IMR-90 (cell line): ENCODE results near the gene GABRB1. TPM values are rescaled to one million over a fixed set of nuclear protein-coding genes. Genes with fewer than 3 reads are reported as not detected.

Source experiments
- ATAC-seq: fragments of 200-7000 bp; cut with Tn5 transposase; 2 replicates; pipeline ENCODE4 v1.9.1; 2020; ENCODE audit warnings: low read depth, mild to moderate bottlenecking, moderate library complexity
- BruUV-seq: library from RNA; stranded (reverse); fragments of 400-500 nt; replicated peaks from 2 replicates; lab custom pipeline; 2021; lab: Mats Ljungman, UMichigan
- CTCF ChIA-PET: fragments of 300-600 bp; formaldehyde crosslinking; extraction: SDS; loops from one replicate; lab custom pipeline; 2021; ENCODE audit warnings: antibody characterized with exemption; lab: Yijun Ruan, JAX
- POLR2A ChIA-PET: fragments of 300-600 bp; sonication (Branson Sonifier 250); formaldehyde crosslinking; loops from one replicate; lab custom pipeline; 2022; ENCODE audit warnings: antibody characterized with exemption; ENCODE audit not compliant: unreplicated experiment; lab: Charles Lee
- DNase-seq: peaks from one replicate; pipeline ENCODE4 v3.0.0; 2013
- H2AFZ ChIP-seq: replicated peaks from 2 replicates; pipeline ENCODE3; 2013; ENCODE audit warnings: low read length, mild to moderate bottlenecking; ENCODE audit not compliant: poor library complexity
- H2AK5ac ChIP-seq: 2 replicates; pipeline ENCODE4 v1.6.1; 2013; ENCODE audit warnings: low read depth, low read length, inconsistent platforms
- H2AK9ac ChIP-seq: replicated peaks from 2 replicates; pipeline ENCODE3; 2013; ENCODE audit warnings: mild to moderate bottlenecking, low read depth, low read length, moderate library complexity; ENCODE audit not compliant: poor library complexity
- H2BK120ac ChIP-seq: 2 replicates; pipeline ENCODE4 v1.6.1; 2013; ENCODE audit warnings: low read depth, low read length, inconsistent platforms
- H2BK15ac ChIP-seq: 3 replicates; pipeline ENCODE4 v1.6.1; 2013; ENCODE audit warnings: low read depth, low read length, inconsistent platforms
- H2BK20ac ChIP-seq: 2 replicates; pipeline ENCODE4 v1.6.1; 2013; ENCODE audit warnings: low read depth, mild to moderate bottlenecking, inconsistent platforms, low read length, moderate library complexity
- H2BK5ac ChIP-seq: 2 replicates; pipeline ENCODE4 v1.6.1; 2013; ENCODE audit warnings: mild to moderate bottlenecking, low read depth, low read length, inconsistent platforms; ENCODE audit not compliant: poor library complexity, severe bottlenecking
- H3K14ac ChIP-seq: replicated peaks from 2 replicates; pipeline ENCODE4 v1.6.1; 2013; ENCODE audit warnings: low read depth, low read length, inconsistent platforms
- H3K18ac ChIP-seq: 2 replicates; pipeline ENCODE4 v1.6.1; 2013; ENCODE audit warnings: low read depth, low read length, control low read depth
- H3K23ac ChIP-seq: 2 replicates; pipeline ENCODE4 v1.6.1; 2013; ENCODE audit warnings: low read depth, low read length, inconsistent platforms
- H3K27ac ChIP-seq: 2 replicates; pipeline ENCODE4 v1.5.1; 2013; ENCODE audit warnings: mild to moderate bottlenecking, control low read depth, low read length; ENCODE audit not compliant: insufficient read depth
- H3K27me3 ChIP-seq: 2 replicates; pipeline ENCODE4 v1.6.1; 2013; ENCODE audit warnings: low read length; ENCODE audit not compliant: control insufficient read depth, insufficient read depth
- H3K36me3 ChIP-seq: 2 replicates; pipeline ENCODE4 v1.6.1; 2013; ENCODE audit warnings: low read length, mixed read lengths; ENCODE audit not compliant: control insufficient read depth, insufficient read depth
- H3K4ac ChIP-seq: 2 replicates; pipeline ENCODE4 v1.6.1; 2013; ENCODE audit warnings: low read depth, low read length, inconsistent platforms
- H3K4me1 ChIP-seq: 2 replicates; pipeline ENCODE4 v1.6.1; 2013; ENCODE audit warnings: low read length, mixed read lengths; ENCODE audit not compliant: control insufficient read depth, insufficient read depth
- H3K4me2 ChIP-seq: 2 replicates; pipeline ENCODE4 v1.6.1; 2013; ENCODE audit warnings: low read depth, mild to moderate bottlenecking, control low read depth, low read length, moderate library complexity
- H3K4me3 ChIP-seq: 2 replicates; pipeline ENCODE4 v1.5.1; 2013; ENCODE audit warnings: low read depth, mild to moderate bottlenecking, control low read depth, low read length, moderate library complexity; ENCODE audit not compliant: insufficient read depth
- H3K56ac ChIP-seq: 2 replicates; pipeline ENCODE4 v1.6.1; 2013; ENCODE audit warnings: low read length, inconsistent platforms; ENCODE audit not compliant: insufficient read depth; ENCODE audit errors: extremely low read depth
- H3K79me1 ChIP-seq, 2 experiments: 2 replicates each; pipeline ENCODE4 v1.6.1; 2013; ENCODE audit warnings: low read length in 2 of 2, inconsistent platforms in 1 of 2, low read depth in 1 of 2
- H3K9ac ChIP-seq: 2 replicates; pipeline ENCODE4 v1.6.1; 2013; ENCODE audit warnings: low read depth, low read length, control low read depth
- H3K9me1 ChIP-seq: 2 replicates; pipeline ENCODE4 v1.6.1; 2013; ENCODE audit warnings: low read length, inconsistent platforms; ENCODE audit not compliant: insufficient read depth
- H3K9me3 ChIP-seq: 2 replicates; pipeline ENCODE4 v1.6.1; 2013; ENCODE audit warnings: low read length; ENCODE audit not compliant: control insufficient read depth, insufficient read depth
- H4K20me1 ChIP-seq: 2 replicates; pipeline ENCODE4 v1.6.1; 2013; ENCODE audit warnings: low read length, inconsistent platforms; ENCODE audit not compliant: insufficient read depth
- H4K5ac ChIP-seq: 2 replicates; pipeline ENCODE4 v1.6.1; 2013; ENCODE audit warnings: mild to moderate bottlenecking, low read depth, low read length, control low read depth
- H4K8ac ChIP-seq, 2 experiments: 2 replicates each; pipeline ENCODE4 v1.6.1; 2013; ENCODE audit warnings: low read depth in 2 of 2, low read length in 2 of 2, control low read depth in 1 of 2, inconsistent platforms in 1 of 2
- H4K91ac ChIP-seq: 2 replicates; pipeline ENCODE4 v1.6.1; 2013; ENCODE audit warnings: low read depth, low read length, inconsistent platforms; ENCODE audit not compliant: insufficient read depth
- CEBPB ChIP-seq: IDR thresholded peaks from 2 replicates; pipeline ENCODE4 v1.6.1; 2012; ENCODE audit warnings: low read depth, low read length, improper control_type of control experiment
- FOS ChIP-seq: fragments of 150-350 bp; IDR thresholded peaks from 2 replicates; pipeline ENCODE4 v1.6.1; 2016; ENCODE audit warnings: low read depth, low read length
- MAZ ChIP-seq: IDR thresholded peaks from 2 replicates; pipeline ENCODE4 v1.6.1; 2012; ENCODE audit warnings: low read depth, mild to moderate bottlenecking, low read length, improper control_type of control experiment, moderate library complexity, borderline replicate concordance
- WGBS, 2 experiments: methylation state at CpG; one replicate each; pipeline versions ENCODE4 v1.1.5 to v1.1.7; 2013; ENCODE audit warnings: missing lambda C conversion rate in 2 of 2; ENCODE audit not compliant: insufficient read length in 1 of 2; ENCODE audit errors: extremely low coverage in 2 of 2; 5-methylcytosine and 5-hydroxymethylcytosine counted together
- dilution Hi-C: fragments of 300-500 bp; cut with HindIII; formaldehyde crosslinking; loops from one replicate; pipeline ENCODE4 v1.14.3; 2018; ENCODE audit warnings: low sequenced_read_pairs; ENCODE audit not compliant: unreplicated experiment
- in situ Hi-C: fragments of 300-500 bp; cut with MboI; formaldehyde crosslinking; loops from 3 replicates; pipeline ENCODE4 v1.14.3; 2019; ENCODE audit warnings: low sequenced_read_pairs, inconsistent platforms, mixed read lengths
- intact Hi-C: fragments of 100-400 bp; cut with micrococcal nuclease; formaldehyde crosslinking; loops from 2 replicates; pipeline ENCODE4 v1.10.0; 2022
- polyA plus RNA-seq, 3 experiments: library from polyadenylated mRNA; depleted of rRNA; stranded (reverse); fragments of >200 nt; gene quantifications; 2 replicates each; pipeline ENCODE4 v1.2.3, GENCODE V29; 2012; ENCODE audit warnings: low replicate concordance in 1 of 3
- total RNA-seq: library from RNA; depleted of rRNA; stranded (reverse); fragments of >200 nt; gene quantifications from 2 replicates; pipeline ENCODE4 v1.2.3, GENCODE V29; 2012

The GABRB1 gene
- total and polyA plus RNA-seq, 2 of the 4 experiments (the other 2 are of a cell fraction): 4.7 to 16.1 TPM

DNA sequence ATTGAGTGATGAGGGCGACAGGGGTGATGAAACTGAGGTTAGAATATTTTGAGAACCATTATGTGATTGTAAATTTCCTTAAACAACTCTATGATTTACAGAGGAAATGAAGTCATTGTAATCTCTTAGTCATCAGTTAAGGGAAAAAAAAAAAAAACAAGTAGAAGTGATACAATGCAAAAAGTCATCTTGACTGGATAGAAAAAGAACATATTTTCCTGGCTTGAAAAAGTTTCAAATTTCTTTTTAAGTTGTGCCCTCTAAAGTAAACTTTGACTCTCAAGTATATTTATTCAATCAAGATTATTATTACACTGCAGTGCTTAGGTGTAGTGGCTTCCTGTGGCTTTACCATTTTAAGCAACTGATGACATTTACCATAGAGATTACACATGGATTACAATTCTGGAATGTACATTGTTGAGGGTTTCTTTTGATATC, 40.6 kb downstream of the GABRB1 start:
- dilution Hi-C loops (no loop called here), intact Hi-C loops (no loop called here), in situ Hi-C loops (no loop called here)
- Histone ChIP-seq H4K20me1 (no peaks in the 10 kb centered on the region), H3K4me2 (peak overlapping the region; percentile 43; the same call in 1 of the 2 replicates), H3K79me1 (peaks cover 0 to 20% of the 10 kb centered on the region in 2 experiments; a peak in 2 of 4 replicates), H3K9ac (no peak overlapping the region), H4K91ac (no peak overlapping the region), H4K8ac (no peak overlapping the region; a peak in 1 of 4 replicates), H2BK5ac (peak overlapping the region; percentile 65), H3K4me1 (peaks cover 10% of the 10 kb centered on the region; the same call in 1 of the 2 replicates), H3K14ac (no peak overlapping the region), H2AK9ac (no peak overlapping the region), H3K56ac (peak overlapping the region; percentile 58; the same call in 1 of the 2 replicates), H2BK15ac (no peak overlapping the region), H4K5ac (no peak overlapping the region), H3K18ac (no peak overlapping the region), H3K36me3 (no peaks in the 10 kb centered on the region), H2BK20ac (no peak overlapping the region), H3K9me3 (no peaks in the 10 kb centered on the region), H3K27ac (no peak overlapping the region), H3K4me3 (no peak overlapping the region), H2AK5ac (no peak overlapping the region), H3K9me1 (peaks cover 10% of the 10 kb centered on the region), H3K4ac (no peak overlapping the region), H3K27me3 (no peaks in the 10 kb centered on the region), H2BK120ac (no peak overlapping the region), H3K23ac (no peak overlapping the region), H2AFZ (no peak overlapping the region)
- peak; percentile 67 for ATAC-seq
- CTCF ChIA-PET: interaction anchor here (0.6 kb wide), 1 partner anchor 15 kb away, joined by 3 read pairs; no protein-coding TSS in a partner anchor
- no CpG with 5 or more reads among the region's 1 CpG for WGBS, 2 experiments
- TF ChIP-seq CEBPB (peak; percentile 45), FOS (peak; percentile 55; the same call in 1 of the 2 replicates), MAZ (no peak)
- POLR2A ChIA-PET: no interaction called here
- peak; percentile 86 for DNase-seq
- BruUV-seq: no TSS peak
